OCI-LY1 (cell line): ENCODE data around the gene BLNK.

Source experiments
- EZH2 ChIP-seq: fragments of 200-600 bp; sonication (generic), shearing (Covaris generic); IDR thresholded peaks from 2 replicates; pipeline ENCODE4 v1.8.0; 2017; ENCODE audit warnings: borderline replicate concordance, mixed run types, mild to moderate bottlenecking, antibody characterized with exemption, low read length, moderate library complexity, mixed read lengths
- TF ChIP-seq, protein P1 (sequence below): fragments of 200-600 bp; sonication (generic), shearing (Covaris generic); IDR thresholded peaks from 2 replicates; pipeline ENCODE4 v1.5.1; 2017; ENCODE audit warnings: mild to moderate bottlenecking, antibody characterized with exemption, low read length, moderate library complexity, mixed read lengths

DNA sequence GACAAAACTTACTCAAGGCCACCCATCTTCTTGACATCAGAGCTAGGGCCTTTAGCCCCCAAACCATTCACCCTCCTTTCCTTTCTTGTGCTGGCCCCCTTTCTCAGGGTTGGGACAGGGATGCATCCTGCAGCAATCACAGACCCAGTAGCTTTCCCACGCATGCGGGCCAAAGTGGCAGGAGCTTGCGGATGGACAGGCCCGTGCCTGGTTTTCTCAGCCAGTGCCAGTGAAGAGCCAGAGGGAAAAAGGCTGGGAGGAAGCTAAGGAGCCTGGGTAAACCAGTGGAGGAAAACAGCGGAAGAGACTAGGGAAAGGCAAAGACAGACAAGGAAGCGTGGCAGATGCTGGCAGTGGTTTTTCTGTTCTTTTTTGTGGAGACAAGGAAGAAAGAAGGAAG lies 5.1 kb upstream of the BLNK start:
- TF ChIP-seq, protein P1, sequence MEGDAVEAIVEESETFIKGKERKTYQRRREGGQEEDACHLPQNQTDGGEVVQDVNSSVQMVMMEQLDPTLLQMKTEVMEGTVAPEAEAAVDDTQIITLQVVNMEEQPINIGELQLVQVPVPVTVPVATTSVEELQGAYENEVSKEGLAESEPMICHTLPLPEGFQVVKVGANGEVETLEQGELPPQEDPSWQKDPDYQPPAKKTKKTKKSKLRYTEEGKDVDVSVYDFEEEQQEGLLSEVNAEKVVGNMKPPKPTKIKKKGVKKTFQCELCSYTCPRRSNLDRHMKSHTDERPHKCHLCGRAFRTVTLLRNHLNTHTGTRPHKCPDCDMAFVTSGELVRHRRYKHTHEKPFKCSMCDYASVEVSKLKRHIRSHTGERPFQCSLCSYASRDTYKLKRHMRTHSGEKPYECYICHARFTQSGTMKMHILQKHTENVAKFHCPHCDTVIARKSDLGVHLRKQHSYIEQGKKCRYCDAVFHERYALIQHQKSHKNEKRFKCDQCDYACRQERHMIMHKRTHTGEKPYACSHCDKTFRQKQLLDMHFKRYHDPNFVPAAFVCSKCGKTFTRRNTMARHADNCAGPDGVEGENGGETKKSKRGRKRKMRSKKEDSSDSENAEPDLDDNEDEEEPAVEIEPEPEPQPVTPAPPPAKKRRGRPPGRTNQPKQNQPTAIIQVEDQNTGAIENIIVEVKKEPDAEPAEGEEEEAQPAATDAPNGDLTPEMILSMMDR = no peak
- no peak for TF ChIP-seq EZH2
